GM19023 (cell line): Measurements from ENCODE around the gene FLVCR2.

Experiments
- ATAC-seq: cut with Tn5 transposase; IDR thresholded peaks from one replicate; pipeline ENCODE4 v1.9.1; 2021; ENCODE audit warnings: mild to moderate bottlenecking, moderate library complexity; ENCODE audit not compliant: unreplicated experiment

FLVCR2 gene

DNA sequence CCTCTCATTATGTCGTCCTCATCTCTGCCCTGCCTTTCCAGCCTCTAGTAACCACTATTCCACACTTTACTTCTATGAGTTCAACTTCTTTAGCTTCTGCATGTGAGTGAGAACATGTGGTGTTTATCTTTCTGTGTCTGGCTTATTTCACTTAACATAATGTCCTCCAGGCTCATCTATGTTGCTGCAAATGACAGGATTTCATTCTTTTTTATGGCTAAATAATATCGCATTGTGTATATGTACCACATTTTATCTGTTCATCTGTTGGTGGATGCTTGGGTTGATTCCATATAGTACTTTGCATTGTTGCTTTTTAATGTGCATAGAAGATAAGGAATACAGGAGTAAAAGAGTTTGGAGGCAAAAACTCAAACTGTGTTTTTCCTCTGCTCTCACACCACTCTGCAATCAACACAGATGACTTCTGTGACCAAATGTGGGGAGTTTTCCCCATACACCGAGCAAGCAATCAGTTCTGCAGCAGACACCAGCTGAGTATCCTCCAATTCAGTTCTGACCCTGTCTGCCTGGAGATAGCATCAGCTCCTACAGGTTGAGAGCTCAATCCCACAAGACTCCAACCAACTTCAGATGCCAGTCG is 24.6 kb upstream of the FLVCR2 start:
- no peak for ATAC-seq

- no peak for ATAC-seq
Measured at GRCh38 chr14:75554482-75554881, 23.9 kb upstream of the FLVCR2 start.

DNA sequence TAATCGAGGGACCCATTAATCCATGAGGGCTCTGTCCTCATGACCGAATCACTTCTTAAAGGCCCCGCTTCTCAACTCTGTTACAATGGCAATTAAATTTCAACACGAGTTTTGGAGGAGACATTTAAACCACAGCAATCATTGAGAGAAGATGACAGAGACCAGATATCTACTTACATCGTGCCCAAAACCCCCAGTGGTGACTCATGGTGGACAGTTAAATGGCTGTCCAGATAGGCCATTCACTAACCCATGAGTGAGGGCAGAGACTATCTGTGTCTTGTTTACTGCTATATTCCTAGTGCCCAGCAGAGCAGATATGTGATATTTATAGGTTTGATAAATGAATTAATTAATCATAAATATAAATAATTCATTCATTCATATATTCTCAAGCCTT is 20.0 kb upstream of the FLVCR2 start:
- no peak for ATAC-seq

GRCh38 chr14:75559045-75559444 is 19.4 kb upstream of the FLVCR2 start:
- ATAC-seq, result no peak

DNA sequence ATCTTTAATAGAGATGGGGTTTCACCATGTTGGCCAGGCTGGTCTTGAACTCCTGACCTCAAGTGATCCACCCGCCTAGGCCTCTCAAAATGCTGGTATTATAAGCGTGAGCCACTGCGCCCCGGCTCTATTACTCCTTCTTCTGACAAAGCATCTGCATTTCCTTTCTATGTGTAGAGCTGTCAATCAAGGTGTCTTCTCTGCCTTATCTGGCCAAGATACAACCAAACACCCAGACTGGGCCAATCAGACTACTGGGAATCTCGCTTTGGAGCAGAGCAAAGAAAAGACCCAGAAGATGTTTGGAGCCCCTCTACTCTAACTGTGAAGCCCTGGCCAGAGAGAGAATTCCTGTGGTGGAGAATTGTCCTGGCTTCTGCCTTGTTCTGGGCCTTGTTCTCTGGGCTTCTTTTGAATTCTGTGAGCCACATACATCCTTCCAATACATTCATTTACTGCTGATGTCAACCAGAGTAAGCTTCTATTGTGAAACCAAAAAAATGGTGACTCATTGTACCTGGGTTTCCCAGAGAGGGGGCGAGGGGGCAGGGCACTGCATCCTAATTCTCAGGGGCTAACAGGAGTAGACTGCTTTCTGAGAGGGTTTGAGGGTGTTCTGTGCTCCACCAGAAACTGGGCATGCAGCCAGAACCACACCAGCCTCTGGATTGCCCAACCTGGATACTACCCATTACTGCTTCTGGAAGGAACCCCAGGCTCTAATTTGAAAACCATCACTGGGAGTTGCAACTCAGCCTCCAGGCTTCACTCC is 18.8 kb upstream of the FLVCR2 start:
- no peak for ATAC-seq

- no peak for ATAC-seq
Measured at GRCh38 chr14:75561013-75561432, 17.4 kb upstream of the FLVCR2 start.

DNA sequence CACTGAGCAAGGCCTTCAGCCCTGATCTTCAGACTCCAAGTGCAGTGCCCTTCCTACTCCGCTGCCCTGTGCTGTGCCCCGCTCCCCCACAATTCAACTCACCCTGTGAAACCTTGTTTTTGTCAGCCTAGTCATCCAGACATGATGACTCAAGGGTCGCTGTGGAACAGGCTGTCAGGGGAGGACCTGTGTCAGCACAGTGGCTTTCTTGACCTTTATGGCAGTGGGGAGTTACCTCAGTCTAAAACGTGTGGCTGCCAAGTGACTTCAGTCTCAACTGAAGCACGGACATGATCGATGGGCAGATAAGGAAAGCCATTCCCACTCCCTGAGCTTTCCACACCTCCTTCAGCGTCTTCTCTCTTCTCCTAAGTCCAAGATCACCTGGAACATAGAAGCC is 16.3 kb upstream of the FLVCR2 start:
- no peak for ATAC-seq

DNA sequence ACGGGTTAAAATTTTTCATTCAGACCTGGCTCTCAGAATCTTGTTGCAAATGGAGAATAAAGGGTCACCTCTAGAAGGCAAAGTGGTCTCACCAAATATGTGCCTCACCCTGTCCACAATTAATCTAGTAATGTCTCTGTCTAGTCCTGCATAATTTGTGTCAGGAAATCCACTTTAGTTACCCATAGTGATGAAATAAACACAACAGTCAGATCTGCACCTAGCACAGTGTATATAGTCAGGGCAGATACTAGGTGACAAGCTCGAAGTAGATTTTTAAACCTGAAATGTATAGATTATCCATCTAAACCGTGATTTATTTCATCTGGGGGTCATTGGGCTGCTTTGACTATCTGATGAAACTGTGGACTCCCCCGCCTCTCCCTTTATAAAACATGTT is 15.9 kb upstream of the FLVCR2 start:
- ATAC-seq, result no peak

DNA sequence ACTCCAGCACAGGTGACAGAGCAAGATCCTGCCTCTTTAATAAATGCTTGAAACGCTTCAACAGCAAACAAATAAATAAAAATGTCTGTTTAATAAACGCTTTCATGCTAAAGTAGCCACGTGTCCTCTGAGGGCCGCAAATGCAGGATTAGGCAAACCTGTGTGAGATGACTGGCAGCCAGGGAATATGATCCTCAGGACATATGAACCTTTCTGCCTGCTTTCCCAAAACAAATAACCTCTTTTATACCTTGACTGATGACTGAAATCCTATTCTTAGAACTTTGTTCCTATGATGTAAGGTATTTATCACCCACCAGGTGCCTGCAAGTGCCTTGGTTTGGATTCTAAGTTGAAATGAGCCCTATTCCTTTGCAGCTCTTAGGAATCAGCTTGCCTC is 14.5 kb upstream of the FLVCR2 start:
- ATAC-seq, result no peak

GRCh38 chr14:75565056-75565455 is 13.4 kb upstream of the FLVCR2 start:
- no peak for ATAC-seq

DNA sequence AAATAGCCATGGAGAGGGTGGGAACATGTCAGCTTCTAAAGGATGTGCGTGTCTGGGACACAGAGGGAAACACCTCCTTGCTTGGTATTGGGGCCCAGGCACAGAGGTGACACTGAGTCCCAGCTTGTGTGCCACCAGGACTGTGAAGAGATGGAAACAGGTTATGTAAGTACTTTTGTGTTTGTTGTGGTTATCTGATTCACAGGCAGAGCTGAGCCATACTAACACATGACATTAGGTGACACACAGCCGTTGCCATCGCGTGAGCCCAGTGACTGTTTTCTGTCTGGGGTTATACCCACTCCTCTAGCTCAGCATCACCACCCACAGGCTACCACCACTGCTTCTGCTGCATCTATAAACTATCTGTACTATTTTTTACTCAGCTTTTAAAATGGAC is 12.1 kb upstream of the FLVCR2 start:
- ATAC-seq, result no peak

DNA sequence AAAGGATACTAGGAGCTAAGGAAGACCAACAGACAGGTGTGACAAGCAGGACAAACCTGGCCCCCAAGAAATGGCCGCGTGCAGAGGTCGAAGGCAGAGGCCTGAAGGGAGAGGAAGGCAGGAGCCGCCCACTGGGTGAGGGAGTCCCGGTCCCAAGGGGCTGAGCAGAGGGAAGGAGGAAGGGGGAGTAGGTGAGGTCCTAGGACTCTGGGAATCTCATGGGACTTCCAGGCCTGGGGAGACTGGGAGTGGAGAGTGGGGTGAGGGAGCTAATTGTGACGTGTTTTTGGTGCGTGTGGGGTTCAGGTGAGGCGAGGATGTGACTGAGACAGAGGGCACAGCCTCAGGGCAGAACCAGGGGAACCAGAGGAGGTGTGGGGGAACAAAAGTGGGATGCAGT is 11.7 kb upstream of the FLVCR2 start:
- no peak for ATAC-seq

DNA sequence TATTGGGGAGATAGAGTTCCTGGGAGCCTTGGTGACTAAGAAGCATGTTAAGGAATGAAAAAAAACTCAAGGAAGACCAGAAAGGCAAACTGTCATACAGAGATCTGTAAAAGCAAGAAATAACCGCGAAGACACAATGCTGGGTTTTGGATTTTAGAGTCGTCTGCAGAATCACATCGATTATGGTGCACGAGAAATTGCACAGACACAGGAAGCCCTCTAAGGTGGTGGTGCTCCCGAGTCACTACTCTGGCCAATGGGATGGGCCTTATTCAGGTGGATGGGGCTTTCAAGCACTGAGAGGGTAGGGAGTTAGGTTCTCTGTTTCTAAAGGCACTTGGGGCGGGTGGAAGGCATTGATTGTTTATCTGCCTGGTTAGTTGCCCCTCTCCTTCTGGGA is 10.3 kb upstream of the FLVCR2 start:
- no peak for ATAC-seq

GRCh38 chr14:75568791-75569190 is 9.6 kb upstream of the FLVCR2 start:
- no peak for ATAC-seq

DNA sequence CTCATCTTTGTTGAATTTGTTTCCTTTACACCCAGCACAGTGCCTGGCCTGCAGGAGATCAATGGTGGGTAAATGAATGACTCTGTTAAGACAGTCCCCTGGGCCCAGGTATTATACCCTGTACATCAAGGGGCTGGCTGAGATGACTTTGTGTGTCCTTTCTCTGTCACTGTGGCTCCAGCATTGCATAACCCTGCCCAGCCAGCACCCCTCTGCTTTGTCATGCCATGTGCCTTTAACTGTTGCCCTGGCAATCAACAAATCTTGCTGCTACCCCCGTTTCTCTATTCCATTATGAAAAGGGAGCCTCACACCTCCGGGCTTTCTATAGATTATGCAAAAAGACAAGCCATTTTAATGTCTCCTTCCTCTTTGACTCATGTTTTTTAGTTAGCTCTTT is 7.6 kb upstream of the FLVCR2 start:
- no peak for ATAC-seq

DNA sequence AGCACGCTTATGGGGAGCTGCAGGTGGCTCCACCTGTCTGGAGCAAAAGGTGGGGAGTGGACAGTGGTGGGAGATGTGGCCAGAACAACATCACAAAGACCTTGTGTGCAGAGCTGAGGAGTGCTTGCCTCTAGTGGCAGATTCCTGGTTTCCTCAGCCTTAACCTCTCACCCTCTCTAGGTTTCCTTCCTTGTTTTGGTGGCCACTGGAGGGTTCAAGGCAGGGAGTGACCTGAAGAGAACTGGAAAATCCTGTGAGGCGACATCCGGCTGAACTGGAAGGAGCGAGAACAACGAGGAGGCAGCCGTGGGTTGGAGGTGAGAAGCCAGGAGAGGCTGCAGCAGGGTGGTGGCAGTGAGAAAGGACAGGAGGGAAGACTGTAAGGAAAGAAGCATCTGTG is 6.3 kb upstream of the FLVCR2 start:
- no peak for ATAC-seq

DNA sequence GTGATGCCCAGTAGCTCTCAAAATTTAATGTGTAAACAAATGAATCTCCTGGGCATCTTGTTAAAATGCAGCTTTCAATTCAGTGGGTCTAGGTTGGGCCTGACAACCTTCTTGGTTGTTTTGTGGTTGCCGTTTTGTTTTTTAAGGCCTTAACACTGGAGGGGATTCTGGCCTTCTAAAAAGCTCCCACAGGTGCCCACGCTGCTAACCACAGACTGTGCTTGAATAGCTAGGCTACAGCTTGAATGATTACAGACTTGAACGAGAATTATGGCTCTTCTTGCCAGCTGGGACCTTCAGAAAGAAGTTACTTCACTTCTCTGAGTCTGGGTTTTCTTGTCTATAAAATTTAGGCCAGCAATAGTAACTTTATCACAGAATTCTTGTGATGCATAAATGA is 1.3 kb upstream of the FLVCR2 start:
- no peak for ATAC-seq

- peak; percentile 76 for ATAC-seq
Measured at GRCh38 chr14:75577729-75578101, 705 bp upstream of the FLVCR2 start.

- ATAC-seq, result no peak
Measured at GRCh38 chr14:75578786-75579337, 442 bp downstream of the FLVCR2 start.

DNA sequence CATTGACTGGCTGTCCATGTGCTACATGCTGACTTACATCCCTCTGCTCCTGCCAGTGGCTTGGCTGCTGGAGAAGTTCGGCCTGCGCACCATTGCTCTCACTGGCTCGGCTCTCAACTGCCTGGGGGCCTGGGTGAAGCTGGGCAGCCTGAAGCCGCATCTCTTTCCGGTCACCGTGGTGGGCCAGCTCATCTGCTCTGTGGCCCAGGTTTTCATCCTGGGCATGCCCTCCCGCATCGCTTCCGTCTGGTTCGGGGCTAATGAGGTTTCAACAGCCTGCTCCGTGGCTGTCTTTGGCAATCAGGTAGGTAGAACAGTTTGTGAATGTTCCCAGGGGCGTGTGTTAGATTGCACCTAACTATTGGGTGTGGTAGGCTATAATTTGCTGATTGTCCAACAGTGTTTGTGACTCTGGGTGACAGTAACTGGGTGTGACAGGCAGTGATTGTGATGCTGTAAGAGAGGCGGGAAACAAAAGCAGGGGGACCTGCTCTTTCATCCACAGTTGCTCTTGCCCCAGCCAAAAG is 981 bp downstream of the FLVCR2 start:
- no peak for ATAC-seq

- no peak for ATAC-seq
Measured at GRCh38 chr14:75579882-75580281, 1.5 kb downstream of the FLVCR2 start.

- no peak for ATAC-seq
Measured at GRCh38 chr14:75587388-75587787, 9.0 kb downstream of the FLVCR2 start.
